GM12872 (cell line): Measurements from ENCODE around the gene SDK2.

ENCODE experiments used
- CTCF ChIP-seq: IDR thresholded peaks from 3 replicates; pipeline ENCODE4 v1.5.1; 2011; ENCODE audit warnings: low read depth, mild to moderate bottlenecking, low read length, moderate library complexity; ENCODE audit not compliant: insufficient read depth

The SDK2 gene

GRCh38 chr17:73492125-73492820, 152.0 kb downstream of the SDK2 start:
- no peak for TF ChIP-seq CTCF

- no peak for TF ChIP-seq CTCF
Measured at GRCh38 chr17:73491648-73492047, 152.6 kb downstream of the SDK2 start.

GRCh38 chr17:73490851-73491250, 153.4 kb downstream of the SDK2 start:
- no peak for TF ChIP-seq CTCF

GRCh38 chr17:73489991-73490390, 154.3 kb downstream of the SDK2 start:
- no peak for TF ChIP-seq CTCF

- no peak for TF ChIP-seq CTCF
Measured at GRCh38 chr17:73489333-73489732, 154.9 kb downstream of the SDK2 start.

GRCh38 chr17:73485130-73485529, 159.1 kb downstream of the SDK2 start:
- TF ChIP-seq CTCF: no peak

- no peak for TF ChIP-seq CTCF
Measured at GRCh38 chr17:73482894-73483293, 161.4 kb downstream of the SDK2 start.
